K562 (cell line): ENCODE results near the gene ZFP30. TPM values are rescaled to one million over a fixed set of nuclear protein-coding genes. Genes with fewer than 3 reads are reported as not detected.

Experiments
- ATAC-seq: fragments of 200-7000 bp; cut with Tn5 transposase; 3 replicates; pipeline ENCODE4 v1.9.1; 2020; ENCODE audit warnings: moderate library complexity
- BruUV-seq: library from RNA; stranded (reverse); fragments of 400-500 nt; replicated peaks from 2 replicates; lab custom pipeline; 2021; lab: Mats Ljungman, UMichigan
- CTCF ChIA-PET: fragments of 300-600 bp; formaldehyde crosslinking; extraction: SDS; loops from one replicate; lab custom pipeline; 2021; ENCODE audit warnings: low intra/inter-chr PET ratio; lab: Yijun Ruan, JAX
- POLR2A ChIA-PET: fragments of 300-600, 350-650 bp; sonication (Branson Sonifier 250); formaldehyde crosslinking; extraction: SDS; loops from one replicate; lab custom pipeline; 2021; ENCODE audit warnings: antibody characterized with exemption, inconsistent platforms; lab: Yijun Ruan, JAX
- DNase-seq, 4 experiments: peaks; one replicate each; pipeline versions ENCODE4 v3.0.0 to v3.0.0-alpha.2; 2011 to 2018; ENCODE audit warnings: low spot score in 3 of 4, mixed read lengths in 3 of 4; ENCODE audit errors: extremely low read depth in 1 of 4
- FAIRE-seq: peaks from 2 replicates; lab custom pipeline; 2011; peaks lifted over from hg19 to GRCh38; lab: Jason Lieb, UNC
- H2AFZ ChIP-seq: 2 replicates; pipeline ENCODE4 v1.6.0; 2011; ENCODE audit warnings: low read depth, low read length, control low read depth, inconsistent platforms
- H3K27ac ChIP-seq: fragments of 200-600 bp; 3 replicates; pipeline ENCODE4 v1.8.0; 2011; ENCODE audit warnings: low read depth, mild to moderate bottlenecking, control low read depth, inconsistent platforms, low read length, moderate library complexity, mixed read lengths; ENCODE audit errors: extremely low read depth
- H3K27me3 ChIP-seq, 2 experiments: fragments of 300-600 bp in 1 of 2; 2 replicates in 1 of 2; 3 replicates in 1 of 2; pipeline versions ENCODE4 v1.6.0 to v1.8.0; 2011; ENCODE audit warnings: inconsistent platforms in 2 of 2, low read length in 2 of 2, mild to moderate bottlenecking in 1 of 2, mixed read lengths in 1 of 2, moderate library complexity in 1 of 2; ENCODE audit not compliant: control insufficient read depth in 2 of 2, insufficient read depth in 2 of 2
- H3K36me3 ChIP-seq: fragments of 300-600 bp; 3 replicates; pipeline ENCODE4 v1.8.0; 2011; ENCODE audit warnings: mild to moderate bottlenecking, low read length, inconsistent platforms; ENCODE audit not compliant: control insufficient read depth, insufficient read depth
- H3K4me1 ChIP-seq, 2 experiments: fragments of 200-600 bp in 1 of 2; replicated peaks in 1 of 2; 2 replicates in 1 of 2; 3 replicates in 1 of 2; pipeline versions ENCODE4 v1.5.1 to v1.8.0; 2011; ENCODE audit warnings: inconsistent platforms in 2 of 2, low read length in 2 of 2, mild to moderate bottlenecking in 1 of 2, mixed read lengths in 1 of 2, moderate library complexity in 1 of 2; ENCODE audit not compliant: control insufficient read depth in 2 of 2, insufficient read depth in 2 of 2
- H3K4me2 ChIP-seq: 2 replicates; pipeline ENCODE4 v1.6.1; 2011; ENCODE audit warnings: low read length, control low read depth, inconsistent platforms, mixed read lengths; ENCODE audit not compliant: insufficient read depth
- H3K4me3 ChIP-seq: fragments of 200-600 bp; sonication (generic), shearing (Covaris generic); 2 replicates; pipeline ENCODE4 v1.5.1; 2016; ENCODE audit warnings: control low read depth, inconsistent platforms
- H3K79me2 ChIP-seq: fragments of 200-600 bp; 3 replicates; pipeline ENCODE4 v1.8.0; 2011; ENCODE audit warnings: low read length, inconsistent platforms; ENCODE audit not compliant: control insufficient read depth, insufficient read depth
- H3K9ac ChIP-seq, 2 experiments: 2 replicates each; pipeline versions ENCODE4 v1.6.0 to v1.6.1; 2011; ENCODE audit warnings: low read depth in 2 of 2, low read length in 2 of 2, control low read depth in 1 of 2, inconsistent platforms in 1 of 2, mild to moderate bottlenecking in 1 of 2, mixed read lengths in 1 of 2; ENCODE audit not compliant: insufficient read depth in 1 of 2
- H3K9me1 ChIP-seq: one replicate; pipeline ENCODE4 v1.6.0; 2011; ENCODE audit warnings: inconsistent platforms, mild to moderate bottlenecking, low read length, moderate library complexity; ENCODE audit not compliant: control insufficient read depth, insufficient read depth
- H3K9me3 ChIP-seq: replicated peaks from 2 replicates; pipeline ENCODE4 v1.5.1; 2011; ENCODE audit warnings: low read depth, low read length, inconsistent platforms; ENCODE audit not compliant: control insufficient read depth, insufficient read depth
- H4K20me1 ChIP-seq: replicated peaks from 2 replicates; pipeline ENCODE4 v1.6.1; 2011; ENCODE audit warnings: low read length, inconsistent platforms, mixed read lengths; ENCODE audit not compliant: control insufficient read depth, insufficient read depth
- CAMTA2 ChIP-seq: fragments of 250-450 bp; sonication (Bioruptor Pico); conservative IDR thresholded peaks from 2 replicates; pipeline ENCODE4 v1.5.1; 2022
- CREB1 ChIP-seq, 2 experiments: sonication (generic) in 1 of 2; formaldehyde crosslinking in 1 of 2; IDR thresholded peaks; 2 replicates each; pipeline versions ENCODE4 v1.6.1 to v1.8.0; 2012 to 2022; ENCODE audit warnings: inconsistent platforms in 1 of 2, mild to moderate bottlenecking in 1 of 2, missing genetic modification reagents in 1 of 2, moderate library complexity in 1 of 2
- CUX1 ChIP-seq: fragments of 200-800 bp; sonication (Bioruptor generic); IDR thresholded peaks from 2 replicates; pipeline ENCODE4 v1.6.1; 2016; ENCODE audit warnings: missing genetic modification characterization, missing compliant biosample characterization
- DDX20 ChIP-seq: fragments of 450-650 bp; IDR thresholded peaks from 2 replicates; pipeline ENCODE4 v1.6.1; 2016; ENCODE audit warnings: missing genetic modification characterization, low read depth, mild to moderate bottlenecking, missing compliant biosample characterization, moderate library complexity
- ELF1 ChIP-seq: fragments of 200-800 bp; sonication (Bioruptor generic); IDR thresholded peaks from 2 replicates; pipeline ENCODE4 v1.6.1; 2016; ENCODE audit warnings: missing genetic modification characterization, missing compliant biosample characterization
- KHSRP ChIP-seq: fragments of 450-650 bp; IDR thresholded peaks from 2 replicates; pipeline ENCODE4 v1.6.1; 2017
- KLF16 ChIP-seq: IDR thresholded peaks from 2 replicates; pipeline ENCODE4 v1.6.1; 2016; ENCODE audit warnings: antibody characterized with exemption
- MAZ ChIP-seq, 2 experiments: fragments of 450-650 bp in 1 of 2; sonication (generic) in 1 of 2; formaldehyde crosslinking; IDR thresholded peaks in 1 of 2; conservative IDR thresholded peaks in 1 of 2; 2 replicates each; pipeline versions ENCODE4 v1.4.0 to v1.5.0; 2020; ENCODE audit warnings: mild to moderate bottlenecking in 1 of 2, missing genetic modification reagents in 1 of 2
- MBD1 ChIP-seq: fragments of 250-450 bp; sonication (Bioruptor Pico); IDR thresholded peaks from 2 replicates; pipeline ENCODE4 v1.8.0; 2022; ENCODE audit warnings: inconsistent platforms
- MCM3 ChIP-seq: fragments of 450-650 bp; IDR thresholded peaks from 2 replicates; pipeline ENCODE4 v1.6.1; 2016
- RFX1 ChIP-seq: fragments of 450-650 bp; IDR thresholded peaks from 2 replicates; pipeline ENCODE4 v1.6.1; 2016; ENCODE audit warnings: mild to moderate bottlenecking, moderate library complexity
- SMC3 ChIP-seq: conservative IDR thresholded peaks from 2 replicates; pipeline ENCODE4 v1.6.1; 2011; ENCODE audit warnings: low read depth, low read length, improper control_type of control experiment; ENCODE audit not compliant: insufficient read depth
- TCF15 ChIP-seq: fragments of 250-450 bp; sonication (Bioruptor Pico); IDR thresholded peaks from 2 replicates; pipeline ENCODE4 v1.8.0; 2022; ENCODE audit warnings: moderate library complexity, mild to moderate bottlenecking, inconsistent platforms
- ZKSCAN8 ChIP-seq: fragments of 200-800 bp; sonication (Bioruptor generic); IDR thresholded peaks from 2 replicates; pipeline ENCODE4 v1.6.1; 2016; ENCODE audit warnings: missing genetic modification characterization, missing compliant biosample characterization
- ZNF282 ChIP-seq: sonication (generic); formaldehyde crosslinking; IDR thresholded peaks from 2 replicates; pipeline ENCODE4 v1.8.1; 2023; ENCODE audit warnings: missing genetic modification reagents
- WGBS: fragments of 100-300 bp; shearing (Covaris generic); methylation state at CpG from one replicate; pipeline ENCODE4 v1.1.6; 2016; ENCODE audit warnings: low coverage, mixed read lengths; ENCODE audit not compliant: insufficient coverage; ENCODE audit errors: missing lambda C conversion rate; 5-methylcytosine and 5-hydroxymethylcytosine counted together
- in situ Hi-C: fragments of 300-500 bp; cut with MboI; formaldehyde crosslinking; loops from 4 replicates; pipeline ENCODE4 v1.15.0; 2018; ENCODE audit warnings: inconsistent platforms, mixed read lengths
- intact Hi-C: fragments of 100-400 bp; cut with micrococcal nuclease; formaldehyde crosslinking; loops from 2 replicates; pipeline ENCODE4 v1.14.2; 2022
- polyA plus RNA-seq, 8 experiments: library from polyadenylated mRNA; depleted of rRNA in 4 of 8; stranded (reverse) in 5 of 8; unstranded in 3 of 8; fragments of >200 nt; fragmentation: Nextera tagmentation in 2 of 8; fragmentation: Illumina TruSeq in 1 of 8; extraction: Ambion mirVana in 2 of 8; extraction: Trizol in 1 of 8; gene quantifications; 2 replicates each; pipeline versions ENCODE4 v1.2.1 to v1.2.3, GENCODE V29; 2011 to 2014; ENCODE audit warnings: inconsistent platforms in 1 of 8, missing spikeins in 1 of 8
- total RNA-seq, 7 experiments: library from RNA; depleted of rRNA in 6 of 7; stranded (reverse); fragments of >200 nt in 6 of 7; fragmentation: Illumina TruSeq in 2 of 7; extraction: Trizol in 2 of 7; gene quantifications; 2 replicates each; pipeline versions ENCODE4 v1.2.1 to v1.2.3, GENCODE V29; 2011 to 2021; ENCODE audit warnings: low replicate concordance in 1 of 7

ZFP30 gene
- total and polyA plus RNA-seq, 9 of the 15 experiments (the other 6 are each of a cell fraction or from before 2014, with no cell fraction given) = 1.1 to 11.3 (median 4.9) TPM

- TF ChIP-seq ZKSCAN8 (CRISPR knock-in tag) = no peak
Measured at GRCh38 chr19:37593996-37594303, 61.3 kb downstream of the ZFP30 start (continued).

GRCh38 chr19:37583340-37583739 is 71.9 kb downstream of the ZFP30 start:
- Histone ChIP-seq H3K36me3 (no peaks in the 10 kb centered on the region; the same call in 2 of the 3 replicates), H3K9me1 (no peaks in the 10 kb centered on the region), H3K4me1 (no peaks in the 10 kb centered on the region; a peak in 1 of 5 replicates), H3K27ac (no peak overlapping the region), H3K27me3 (no peaks in the 10 kb centered on the region), H4K20me1 (no peaks in the 10 kb centered on the region), H3K9me3 (no peaks in the 10 kb centered on the region; the same call in none of the 2 replicates), H3K4me3 (no peak overlapping the region), H3K4me2 (no peak overlapping the region)
- 4% methylated on average over 2 of the region's 2 CpGs for WGBS
- intact Hi-C loops (no loop called here), in situ Hi-C loops (no loop called here)
- no peak for FAIRE-seq
- no TSS peak for BruUV-seq
- ATAC-seq = no peak
- DNase-seq = no peak
- TF ChIP-seq CREB1 (IDR thresholded peaks at IDR 0.05) = no peak
- no peak for TF ChIP-seq CREB1 (CRISPR knock-in tag; IDR thresholded peaks at IDR 0.05)
- no peak for TF ChIP-seq SMC3
- no peak for TF ChIP-seq MBD1 (CRISPR knock-in tag)
- no peak for TF ChIP-seq ZNF282 (CRISPR knock-in tag)
- no peak for TF ChIP-seq CUX1 (CRISPR knock-in tag)
- TF ChIP-seq MCM3 = no peak
- TF ChIP-seq CAMTA2 (CRISPR knock-in tag) = no peak
- TF ChIP-seq KLF16 = no peak
- no peak for TF ChIP-seq RFX1
- TF ChIP-seq ELF1 (tag) = no peak
- no peak for TF ChIP-seq DDX20 (tag)
- no peak for TF ChIP-seq KHSRP
- no peak for TF ChIP-seq MAZ (CRISPR knock-in tag; conservative IDR thresholded peaks at IDR 0.05 in 1 of 2, IDR thresholded peaks at IDR 0.05 in 1 of 2)
- no peak for TF ChIP-seq TCF15 (CRISPR knock-in tag)
- TF ChIP-seq, all 486 proteins: peak for 0
- ChIA-PET CTCF (no interaction called here), POLR2A (interaction anchor here (0.7 kb wide), 1 partner anchor 852 kb away, joined by 3 read pairs; no protein-coding TSS in a partner anchor)
- Histone ChIP-seq H3K79me2 (no peaks in the 10 kb centered on the region), H2AFZ (no peak overlapping the region), H3K9ac (no peak overlapping the region)
